ENCODE results near the gene ADAM22.

DNA sequence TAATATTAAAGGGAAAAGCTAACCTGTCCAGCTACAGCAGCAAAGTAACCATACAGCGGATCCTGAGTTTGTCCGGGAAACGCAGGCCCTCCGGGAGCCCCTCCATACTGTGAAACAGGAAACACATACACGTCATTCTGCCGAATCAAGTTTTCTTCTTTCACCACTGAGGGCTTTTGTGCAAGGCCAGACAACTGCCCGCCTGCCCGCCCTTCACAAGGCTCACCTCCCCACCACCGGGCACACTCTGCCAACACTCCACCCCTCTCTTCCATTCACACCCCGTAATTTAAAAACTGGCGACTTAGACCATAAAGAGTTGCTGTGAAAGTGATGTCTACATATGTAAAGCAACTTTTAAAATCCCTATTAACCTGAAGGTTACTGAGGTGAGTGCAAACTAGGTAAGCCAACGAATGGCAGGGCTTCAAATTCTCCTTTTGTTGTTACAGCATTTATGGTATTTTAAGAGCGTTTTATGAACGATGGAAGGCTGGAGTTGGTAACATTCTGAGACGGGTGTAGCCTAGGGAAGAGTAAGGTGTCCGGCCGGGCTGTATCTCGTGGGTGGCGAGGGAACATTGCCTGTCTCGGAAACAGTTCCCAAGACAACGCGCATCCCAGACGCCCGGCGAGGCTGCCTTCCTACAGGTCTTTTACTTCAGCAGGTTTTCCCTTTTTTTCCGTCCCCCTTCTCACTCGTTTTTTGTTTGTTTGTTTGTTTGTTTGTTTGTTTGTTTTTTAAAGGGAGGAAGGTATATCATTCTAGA is 285.0 kb downstream of the ADAM22 start:
- TF ChIP-seq CTCF (conservative IDR thresholded peaks at IDR 0.05; ENCODE audit: low read depth, low read length) = no peak
- no peak for TF ChIP-seq EZH2 (IDR thresholded peaks at IDR 0.05; ENCODE audit: borderline replicate concordance, low read depth, low read length, poor library complexity, severe bottlenecking)

All from A673 (cell line).